ENCODE data around the gene TMEM183A.

TMEM183A gene

DNA sequence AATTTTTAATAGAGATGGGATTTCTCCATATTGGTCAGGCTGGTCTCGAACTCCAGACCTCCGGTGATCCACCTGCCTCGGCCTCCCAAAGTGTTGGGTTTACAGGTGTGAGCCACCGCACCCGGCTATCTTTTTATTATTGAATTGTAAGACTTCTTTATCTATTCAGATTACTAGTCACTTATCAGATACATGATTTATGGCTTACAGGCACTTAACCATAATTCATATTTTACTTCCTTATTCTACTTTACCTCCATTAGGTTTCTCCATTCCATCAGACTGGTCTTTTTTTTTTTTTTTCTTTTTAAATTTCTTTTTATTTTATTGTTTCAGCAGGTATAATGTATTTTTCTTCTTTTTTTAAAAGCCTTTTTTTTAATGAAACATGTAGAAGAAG is 4.4 kb downstream of the TMEM183A start:
- no peak for TF ChIP-seq CTCF (IDR thresholded peaks at IDR 0.05)

GRCh38 chr1:203017061-203017460 is 9.9 kb downstream of the TMEM183A start:
- TF ChIP-seq CTCF (IDR thresholded peaks at IDR 0.05), result no peak

GRCh38 chr1:203017692-203018091 is 10.5 kb downstream of the TMEM183A start:
- TF ChIP-seq CTCF (IDR thresholded peaks at IDR 0.05), result no peak

DNA sequence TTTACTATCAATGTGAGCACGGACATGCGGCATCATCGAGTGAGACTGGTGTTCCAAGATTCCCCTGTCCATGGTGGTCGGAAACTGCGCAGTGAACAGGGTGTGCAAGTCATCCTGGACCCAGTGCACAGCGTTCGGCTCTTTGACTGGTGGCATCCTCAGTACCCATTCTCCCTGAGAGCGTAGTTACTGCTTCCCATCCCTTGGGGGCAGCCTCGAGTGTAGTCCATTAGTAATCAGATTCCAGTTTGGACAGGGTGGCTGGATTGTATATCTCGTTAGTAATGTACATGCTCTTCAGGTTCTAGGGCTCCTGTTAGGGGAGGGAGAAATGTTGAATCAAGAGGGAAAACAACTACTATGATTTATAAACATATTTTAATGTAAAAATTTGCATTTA is 15.7 kb downstream of the TMEM183A start:
- peak; percentile 30; the same call in 1 of the 2 replicates for TF ChIP-seq CTCF (IDR thresholded peaks at IDR 0.05)

DNA sequence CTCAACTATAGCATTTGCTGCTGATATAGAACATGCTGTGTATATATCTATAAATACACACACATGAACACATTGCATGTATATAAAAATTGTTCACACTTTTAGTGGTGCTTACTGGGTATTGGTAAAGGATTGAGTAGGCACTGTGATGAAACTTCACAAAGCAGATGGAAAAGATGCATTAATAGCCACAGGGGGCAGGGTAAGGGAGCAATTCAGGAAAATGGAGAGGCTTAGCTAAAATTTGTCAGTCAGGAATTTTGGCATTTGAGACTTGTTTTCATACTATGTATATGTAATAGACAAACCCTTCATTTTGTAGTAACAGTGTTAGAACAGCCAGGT is 18.5 kb downstream of the TMEM183A start:
- no peak for TF ChIP-seq CTCF (IDR thresholded peaks at IDR 0.05)

- no peak for TF ChIP-seq CTCF (IDR thresholded peaks at IDR 0.05)
Measured at GRCh38 chr1:203026031-203026665, 19.0 kb downstream of the TMEM183A start, which contains the start of gene PPFIA4. PPFIA4 (plus strand) TSS chr1:203026491; CDS start chr1:203039009, 12,518 bp downstream.

GRCh38 chr1:203026666-203027663 is 19.8 kb downstream of the TMEM183A start:
- no peak for TF ChIP-seq CTCF (IDR thresholded peaks at IDR 0.05)

All from LNCAP (cell line).